DOHH2 (cell line): ENCODE data around the gene RENBP.

Source experiments
- CTCF ChIP-seq: fragments of 200-600 bp; sonication (generic); IDR thresholded peaks from one replicate; pipeline ENCODE4 v1.5.1; 2014; ENCODE audit warnings: antibody characterized with exemption, mild to moderate bottlenecking, low read depth, low read length; ENCODE audit not compliant: poor library complexity, severe bottlenecking
- EZH2phosphoT487 ChIP-seq: fragments of 200-600 bp; sonication (generic); IDR thresholded peaks from 2 replicates; pipeline ENCODE4 v1.6.1; 2017; ENCODE audit warnings: borderline replicate concordance, mild to moderate bottlenecking, antibody characterized with exemption, low read length, moderate library complexity, mixed read lengths

- TF ChIP-seq CTCF, result no peak
- no peak for TF ChIP-seq EZH2phosphoT487
Measured at GRCh38 chrX:153993079-153993478, 48.6 kb upstream of the RENBP start.
